H1 (cell line): ENCODE data around the gene POLE3. TPM values are rescaled to one million over a fixed set of nuclear protein-coding genes. Genes with fewer than 3 reads are reported as not detected.

Experiments used
- CHD7 ChIP-seq: fragments of 300-600 bp; sonication (generic); IDR thresholded peaks from 2 replicates; pipeline ENCODE4 v1.7.1; 2012; ENCODE audit warnings: low read length, moderate library complexity, mild to moderate bottlenecking, inconsistent platforms; ENCODE audit not compliant: insufficient replicate concordance
- KDM5A ChIP-seq: fragments of 200-600 bp; IDR thresholded peaks from 2 replicates; pipeline ENCODE4 v1.7.1; 2012; ENCODE audit warnings: mild to moderate bottlenecking, low read length, inconsistent platforms, mixed read lengths
- polyA plus RNA-seq, 7 experiments: library from polyadenylated mRNA; depleted of rRNA in 3 of 7; stranded (reverse) in 5 of 7; unstranded in 2 of 7; fragments of >200 nt in 5 of 7; fragments of 200-250 nt in 2 of 7; gene quantifications; 1 replicate in 5 of 7; 2 replicates in 1 of 7; 4 replicates in 1 of 7; pipeline versions ENCODE4 v1.2.1 to v1.2.3, GENCODE V29; 2011 to 2013; ENCODE audit warnings: missing spikeins in 2 of 7, mixed read lengths in 2 of 7
- total RNA-seq: library from RNA; stranded (reverse); fragmentation: NEBNext Ultra II Directional; extraction: Animal tissue kit (Norgen Biotek cat#: 25700); gene quantifications from 2 replicates; pipeline ENCODE4 v1.2.1, GENCODE V29; 2021
- TF ChIP-seq, protein P1 (sequence below): IDR thresholded peaks from 2 replicates; pipeline ENCODE4 v1.6.1; 2012; ENCODE audit warnings: low read length, inconsistent platforms

The POLE3 gene
- total and polyA plus RNA-seq, 2 of the 8 experiments (the other 6 are each of a cell fraction or from before 2014, with no cell fraction given) = 52.7 to 77.3 TPM

- TF ChIP-seq CHD7 (no peak), KDM5A (no peak)
- TF ChIP-seq, protein P1, sequence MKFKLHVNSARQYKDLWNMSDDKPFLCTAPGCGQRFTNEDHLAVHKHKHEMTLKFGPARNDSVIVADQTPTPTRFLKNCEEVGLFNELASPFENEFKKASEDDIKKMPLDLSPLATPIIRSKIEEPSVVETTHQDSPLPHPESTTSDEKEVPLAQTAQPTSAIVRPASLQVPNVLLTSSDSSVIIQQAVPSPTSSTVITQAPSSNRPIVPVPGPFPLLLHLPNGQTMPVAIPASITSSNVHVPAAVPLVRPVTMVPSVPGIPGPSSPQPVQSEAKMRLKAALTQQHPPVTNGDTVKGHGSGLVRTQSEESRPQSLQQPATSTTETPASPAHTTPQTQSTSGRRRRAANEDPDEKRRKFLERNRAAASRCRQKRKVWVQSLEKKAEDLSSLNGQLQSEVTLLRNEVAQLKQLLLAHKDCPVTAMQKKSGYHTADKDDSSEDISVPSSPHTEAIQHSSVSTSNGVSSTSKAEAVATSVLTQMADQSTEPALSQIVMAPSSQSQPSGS = no peak
Observed at GRCh38 chr9:113456235-113456634, 45.8 kb upstream of the POLE3 start (continued).
